Activated T-helper 1 cell treated with anti-CD3 and anti-CD28 coated beads, Interleukin-12 subunit alpha, Interleukin-12 subunit beta, Interleukin-2, Interleukin-4 antibody, amounts not matched to agents 30 ng/mL and 10 ng/mL and 1 ng/mL, durations not matched to agents 14 hours and 24 hours and 36 hours (primary cell): ENCODE data around the gene DDX31. TPM values are rescaled to one million over a fixed set of nuclear protein-coding genes. Genes with fewer than 3 reads are reported as not detected.

Source experiments
- DNase-seq: peaks from one replicate; pipeline ENCODE4 v3.0.0; 2021; ENCODE audit warnings: low spot score
- H3K27ac Mint-ChIP-seq: one replicate; pipeline ENCODE4 v1.8.0; 2021; ENCODE audit warnings: mild to moderate bottlenecking, mixed read lengths
- H3K27me3 Mint-ChIP-seq: one replicate; pipeline ENCODE4 v1.8.0; 2022; ENCODE audit warnings: mild to moderate bottlenecking, moderate library complexity, mixed read lengths; ENCODE audit not compliant: insufficient read depth
- H3K36me3 Mint-ChIP-seq: one replicate; pipeline ENCODE4 v1.8.0; 2021; ENCODE audit warnings: low read depth, mixed read lengths
- H3K4me1 Mint-ChIP-seq: one replicate; pipeline ENCODE4 v1.8.0; 2021; ENCODE audit warnings: low read depth, mixed read lengths
- H3K4me3 Mint-ChIP-seq: one replicate; pipeline ENCODE4 v1.8.0; 2021; ENCODE audit warnings: mild to moderate bottlenecking, moderate library complexity, mixed read lengths
- H3K9me3 Mint-ChIP-seq: one replicate; pipeline ENCODE4 v1.8.0; 2021; ENCODE audit warnings: mixed read lengths
- intact Hi-C: fragments of 100-400 bp; cut with micrococcal nuclease; formaldehyde crosslinking; loops from one replicate; pipeline ENCODE4 v1.15.1; 2024
- total RNA-seq: library from RNA; stranded (reverse); gene quantifications from 2 replicates; pipeline ENCODE4 v1.2.3, GENCODE V29; 2022

Gene DDX31
- total RNA-seq, 1 donor from 2014 or later = 34.1 TPM

DNA sequence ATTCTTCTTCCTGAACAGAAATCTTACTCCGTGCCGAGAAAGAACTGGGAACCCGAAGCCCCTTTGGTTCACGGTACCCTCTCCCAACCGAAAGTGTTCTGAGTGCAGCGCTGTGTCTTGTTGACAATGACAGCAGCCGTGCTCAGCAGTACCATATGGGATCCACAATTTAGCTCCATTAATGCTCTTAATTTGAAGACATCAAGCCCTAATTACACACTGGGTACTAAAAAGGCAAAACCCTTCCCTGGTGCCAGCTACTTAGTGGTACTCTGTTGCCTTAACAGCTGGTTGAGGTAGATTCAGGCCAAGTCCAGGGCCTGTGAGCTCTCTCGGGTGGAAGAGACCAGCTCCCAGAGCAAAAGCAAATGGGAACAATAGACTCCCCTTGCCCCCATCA is 24.5 kb downstream of the DDX31 start:
- H3K9me3 Mint-ChIP-seq = no peaks in the 10 kb centered on the region
- H3K27ac Mint-ChIP-seq = no peak overlapping the region
- H3K4me1 Mint-ChIP-seq = peaks cover 11% of the 10 kb centered on the region
- no peak overlapping the region for H3K4me3 Mint-ChIP-seq
- H3K36me3 Mint-ChIP-seq = peaks cover 53% of the 10 kb centered on the region
- intact Hi-C loops = no loop called here
- H3K27me3 Mint-ChIP-seq = no peaks in the 10 kb centered on the region
- DNase-seq = no peak

DNA sequence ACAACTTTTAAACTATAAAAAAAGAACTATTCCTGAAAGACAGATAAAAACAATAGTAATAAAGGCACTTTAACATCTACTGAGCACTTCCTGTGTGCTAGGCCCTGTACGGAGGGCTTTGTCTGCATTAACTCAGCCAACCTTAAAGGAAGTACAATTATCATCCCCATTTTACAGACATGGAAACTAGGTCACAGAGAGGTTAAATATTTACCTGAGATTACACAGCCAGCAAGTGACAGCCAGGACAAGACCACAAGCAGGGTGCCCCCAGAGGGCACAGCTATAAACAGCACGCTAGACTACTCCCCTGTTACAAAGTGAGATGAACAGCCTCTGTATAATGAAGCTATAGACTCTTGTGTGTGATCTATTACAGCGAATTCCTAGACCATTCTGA is 25.5 kb downstream of the DDX31 start:
- no peaks in the 10 kb centered on the region for H3K9me3 Mint-ChIP-seq
- no peak overlapping the region for H3K27ac Mint-ChIP-seq
- H3K36me3 Mint-ChIP-seq = peaks cover 49% of the 10 kb centered on the region
- H3K4me3 Mint-ChIP-seq = no peak overlapping the region
- H3K4me1 Mint-ChIP-seq = peaks cover 11% of the 10 kb centered on the region
- intact Hi-C loops = no loop called here
- no peaks in the 10 kb centered on the region for H3K27me3 Mint-ChIP-seq
- no peak for DNase-seq

DNA sequence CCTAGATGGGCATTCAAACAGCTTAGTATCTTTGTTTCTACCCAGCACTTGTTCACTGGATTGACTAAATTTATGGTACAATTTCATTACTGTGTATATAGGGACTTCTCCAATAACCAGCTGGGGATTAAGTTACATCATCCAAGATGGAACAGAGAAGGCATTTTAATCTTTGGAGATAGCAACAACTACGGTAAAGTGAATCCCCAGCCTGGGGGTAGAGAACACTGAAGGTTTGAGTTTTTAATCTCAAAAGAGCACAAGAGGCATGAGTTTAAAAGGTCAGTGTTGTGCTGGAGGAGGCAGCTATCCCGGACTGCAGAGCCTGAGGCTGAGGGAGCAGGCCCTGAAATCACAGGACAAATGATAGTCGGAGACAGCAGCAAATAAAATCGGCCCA is 28.6 kb downstream of the DDX31 start:
- Mint-ChIP-seq H3K4me1 (no peaks in the 10 kb centered on the region), H3K4me3 (no peak overlapping the region), H3K27ac (no peak overlapping the region), H3K9me3 (no peaks in the 10 kb centered on the region), H3K36me3 (peaks cover 47% of the 10 kb centered on the region), H3K27me3 (no peaks in the 10 kb centered on the region)
- intact Hi-C loops = no loop called here
- no peak for DNase-seq

DNA sequence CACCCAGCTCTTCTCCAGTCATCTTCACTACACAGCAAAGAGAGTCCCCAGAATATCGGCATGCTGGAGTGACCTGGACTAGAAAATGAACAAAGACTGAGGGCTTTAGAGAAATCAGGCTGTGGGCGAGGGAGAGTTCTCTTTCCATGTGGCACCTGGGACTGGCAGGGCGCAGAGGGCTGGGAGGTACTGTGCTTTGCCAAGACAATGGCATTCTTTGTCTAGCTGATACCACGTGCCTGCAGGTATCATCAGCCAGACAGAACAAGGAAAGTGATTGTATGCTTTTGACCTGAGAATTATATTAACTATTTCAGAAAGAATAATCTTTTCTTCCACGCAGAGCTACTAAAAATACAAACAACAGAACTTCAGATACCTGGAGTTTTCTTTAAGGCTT is 30.5 kb downstream of the DDX31 start:
- peaks cover 34% of the 10 kb centered on the region for H3K36me3 Mint-ChIP-seq
- no peaks in the 10 kb centered on the region for H3K9me3 Mint-ChIP-seq
- DNase-seq = no peak
- H3K4me1 Mint-ChIP-seq = no peaks in the 10 kb centered on the region
- intact Hi-C loops = no loop called here
- no peak overlapping the region for H3K27ac Mint-ChIP-seq
- H3K4me3 Mint-ChIP-seq = no peak overlapping the region
- no peaks in the 10 kb centered on the region for H3K27me3 Mint-ChIP-seq

DNA sequence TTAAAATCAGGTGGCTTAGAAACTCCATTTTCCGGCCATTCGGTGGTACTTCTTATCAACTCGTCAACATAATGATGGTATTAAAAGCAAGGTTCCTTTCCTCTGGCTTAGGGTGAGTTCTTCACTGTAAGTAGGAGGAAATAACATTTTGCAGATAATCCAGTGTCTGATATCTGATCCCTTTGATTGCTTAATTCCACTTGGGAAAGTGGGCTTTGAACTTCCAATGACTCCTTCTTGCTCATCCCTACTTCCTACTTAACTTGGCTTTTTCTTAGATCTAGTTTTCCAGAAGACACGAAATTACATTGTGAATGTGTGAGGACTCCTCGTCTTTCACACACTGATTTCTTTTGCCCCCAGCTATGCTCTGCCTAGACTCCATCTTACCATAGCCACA is 31.5 kb downstream of the DDX31 start:
- peaks cover 30% of the 10 kb centered on the region for H3K36me3 Mint-ChIP-seq
- H3K4me3 Mint-ChIP-seq = no peak overlapping the region
- no peaks in the 10 kb centered on the region for H3K9me3 Mint-ChIP-seq
- no peak for DNase-seq
- no peaks in the 10 kb centered on the region for H3K4me1 Mint-ChIP-seq
- no peaks in the 10 kb centered on the region for H3K27me3 Mint-ChIP-seq
- intact Hi-C loops = no loop called here
- no peak overlapping the region for H3K27ac Mint-ChIP-seq

DNA sequence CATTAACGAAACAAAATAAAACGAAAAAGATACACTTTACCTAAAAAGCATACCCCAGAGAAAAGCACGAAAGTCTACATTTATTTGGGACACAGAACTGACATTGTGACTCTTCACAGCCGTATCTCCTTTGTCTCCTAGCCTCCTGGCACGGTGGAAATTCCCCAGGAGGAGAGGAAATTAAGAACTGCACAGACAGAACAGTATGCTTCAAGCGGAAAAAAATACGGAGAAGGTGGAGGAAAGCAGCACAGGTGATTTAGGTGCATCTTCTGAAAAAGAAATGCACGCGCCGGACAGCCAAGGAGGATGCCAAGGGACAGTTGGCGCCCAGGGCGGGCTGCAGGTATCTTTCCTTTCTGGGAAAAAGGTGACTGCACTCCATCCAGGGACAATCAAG is 32.0 kb downstream of the DDX31 start:
- Mint-ChIP-seq H3K9me3 (no peaks in the 10 kb centered on the region), H3K4me3 (no peak overlapping the region), H3K27ac (no peak overlapping the region), H3K36me3 (peaks cover 31% of the 10 kb centered on the region), H3K4me1 (peaks cover 3% of the 10 kb centered on the region), H3K27me3 (no peaks in the 10 kb centered on the region)
- intact Hi-C loops = no loop called here
- no peak for DNase-seq

DNA sequence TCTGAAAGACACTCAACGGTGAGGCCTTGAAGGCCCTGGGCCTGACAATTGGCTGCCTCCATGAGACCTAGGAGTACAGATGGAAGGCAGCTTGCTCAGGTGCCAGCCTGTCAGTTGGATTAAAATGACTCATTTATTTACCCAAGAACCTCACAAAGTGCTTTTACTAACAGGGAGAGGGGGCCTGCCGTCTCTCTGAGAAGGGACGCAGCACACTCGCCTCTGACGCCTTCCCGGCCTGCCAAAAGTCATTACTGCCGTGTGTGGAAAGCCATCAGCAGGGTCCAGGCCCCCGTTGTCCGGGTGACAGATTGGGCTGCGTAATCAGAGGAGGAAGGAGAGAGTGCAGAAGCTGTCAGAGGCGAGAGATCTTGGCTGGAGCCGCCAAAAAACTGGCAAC is 32.4 kb downstream of the DDX31 start:
- intact Hi-C loops = no loop called here
- H3K4me1 Mint-ChIP-seq = peaks cover 5% of the 10 kb centered on the region
- no peaks in the 10 kb centered on the region for H3K27me3 Mint-ChIP-seq
- H3K4me3 Mint-ChIP-seq = no peak overlapping the region
- H3K9me3 Mint-ChIP-seq = no peaks in the 10 kb centered on the region
- no peak for DNase-seq
- H3K36me3 Mint-ChIP-seq = peaks cover 31% of the 10 kb centered on the region
- no peak overlapping the region for H3K27ac Mint-ChIP-seq

DNA sequence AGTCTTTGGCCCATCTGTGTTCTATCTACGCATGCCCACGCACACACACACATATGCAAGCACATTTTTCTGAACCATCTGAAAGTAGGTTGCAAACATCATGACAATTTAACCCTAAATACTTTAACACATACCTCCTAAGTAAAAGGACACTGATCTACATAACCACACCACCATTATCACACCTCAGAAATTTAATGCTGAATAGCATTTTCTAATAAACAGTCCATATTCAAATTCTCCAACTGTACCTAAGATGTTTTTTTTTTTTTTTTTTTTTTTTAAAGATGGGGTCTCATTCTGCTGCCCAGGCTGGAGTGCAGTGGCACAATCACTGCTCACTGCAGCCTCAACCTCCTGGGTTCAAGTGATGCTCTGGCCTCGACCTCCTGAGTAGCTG is 35.5 kb downstream of the DDX31 start:
- Mint-ChIP-seq H3K9me3 (no peaks in the 10 kb centered on the region), H3K4me3 (no peak overlapping the region), H3K27me3 (no peaks in the 10 kb centered on the region), H3K27ac (no peak overlapping the region), H3K4me1 (peaks cover 5% of the 10 kb centered on the region), H3K36me3 (peaks cover 31% of the 10 kb centered on the region)
- intact Hi-C loops = no loop called here
- DNase-seq = no peak

DNA sequence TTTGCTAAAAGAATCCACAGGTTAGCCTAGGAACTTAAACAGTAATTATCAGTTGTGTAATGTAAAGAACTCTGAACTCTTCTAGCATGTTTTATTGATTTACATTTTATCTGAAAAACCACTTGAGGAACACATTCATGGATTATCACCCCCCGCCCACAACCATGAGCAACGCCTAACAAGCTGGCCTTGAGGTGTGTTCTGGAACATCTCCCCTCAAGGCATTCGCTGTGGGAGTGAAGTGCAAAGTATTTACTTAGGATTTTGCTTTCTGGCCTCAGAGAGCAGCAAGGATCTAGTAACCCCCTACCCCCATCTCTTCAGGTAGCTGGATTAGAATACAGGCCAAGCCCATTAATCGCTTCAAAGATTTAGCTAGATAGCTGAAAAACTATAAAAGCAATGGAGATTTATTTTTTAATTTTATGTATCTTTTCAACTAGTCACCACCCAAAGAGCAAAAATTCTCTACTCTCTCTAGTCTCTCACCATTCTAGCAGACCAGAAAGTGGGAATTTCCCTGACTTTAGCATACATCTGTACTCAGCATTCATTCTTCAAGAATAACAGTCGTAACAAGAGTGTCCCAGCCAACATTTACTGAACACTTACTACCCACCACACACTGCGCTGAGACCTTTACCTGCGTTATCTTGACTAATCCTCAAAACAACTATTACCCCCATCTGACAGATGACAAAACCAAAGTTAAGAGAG is 37.2 kb downstream of the DDX31 start:
- Mint-ChIP-seq H3K27me3 (no peaks in the 10 kb centered on the region), H3K27ac (no peak overlapping the region), H3K4me1 (peaks cover 5% of the 10 kb centered on the region), H3K9me3 (no peaks in the 10 kb centered on the region), H3K36me3 (peaks cover 25% of the 10 kb centered on the region), H3K4me3 (no peak overlapping the region)
- intact Hi-C loops = no loop called here
- no peak for DNase-seq

DNA sequence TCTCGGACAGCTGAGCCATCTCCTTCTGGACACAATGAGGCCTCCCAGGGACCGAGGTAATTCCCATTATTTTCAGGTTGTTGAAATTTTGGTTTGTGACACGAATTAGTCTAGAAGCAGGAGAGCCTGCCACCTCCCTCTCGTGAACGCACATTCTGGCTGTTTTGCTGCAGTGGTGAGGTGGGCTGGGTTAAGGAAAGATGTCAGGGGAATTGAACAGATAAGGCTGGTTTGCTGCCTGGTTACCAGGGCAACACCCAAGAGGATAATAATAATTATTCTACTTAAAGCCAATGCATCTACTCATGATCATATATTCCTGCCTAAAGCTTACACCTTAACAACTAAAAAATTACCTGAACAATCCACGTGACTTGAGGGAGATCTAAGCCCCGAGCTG is 38.1 kb downstream of the DDX31 start:
- no peak for DNase-seq
- peaks cover 26% of the 10 kb centered on the region for H3K36me3 Mint-ChIP-seq
- peaks cover 5% of the 10 kb centered on the region for H3K4me1 Mint-ChIP-seq
- H3K4me3 Mint-ChIP-seq = no peak overlapping the region
- H3K27me3 Mint-ChIP-seq = no peaks in the 10 kb centered on the region
- H3K27ac Mint-ChIP-seq = no peak overlapping the region
- intact Hi-C loops = no loop called here
- H3K9me3 Mint-ChIP-seq = no peaks in the 10 kb centered on the region

DNA sequence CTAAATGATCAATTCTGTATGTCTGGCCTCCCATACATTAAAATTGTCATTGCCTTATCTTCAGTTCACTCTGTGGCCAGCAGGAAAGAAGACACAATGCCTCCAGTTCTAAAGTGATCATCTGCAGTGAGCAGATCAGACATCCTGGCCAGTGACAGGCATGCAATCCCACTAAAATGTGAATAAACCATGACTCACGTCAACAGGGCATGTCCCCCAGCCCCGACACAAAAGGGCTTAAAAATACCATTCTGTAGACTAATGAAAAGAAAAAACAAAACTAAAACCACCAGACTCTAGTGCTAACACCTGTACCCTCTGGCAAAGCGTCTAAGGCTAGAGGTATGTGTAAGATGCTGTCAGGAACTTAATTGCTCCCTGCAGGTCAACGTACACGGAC is 38.5 kb downstream of the DDX31 start:
- intact Hi-C loops = no loop called here
- H3K27ac Mint-ChIP-seq = no peak overlapping the region
- H3K27me3 Mint-ChIP-seq = no peaks in the 10 kb centered on the region
- peaks cover 5% of the 10 kb centered on the region for H3K4me1 Mint-ChIP-seq
- DNase-seq = no peak
- H3K9me3 Mint-ChIP-seq = no peaks in the 10 kb centered on the region
- H3K36me3 Mint-ChIP-seq = peaks cover 26% of the 10 kb centered on the region
- no peak overlapping the region for H3K4me3 Mint-ChIP-seq

DNA sequence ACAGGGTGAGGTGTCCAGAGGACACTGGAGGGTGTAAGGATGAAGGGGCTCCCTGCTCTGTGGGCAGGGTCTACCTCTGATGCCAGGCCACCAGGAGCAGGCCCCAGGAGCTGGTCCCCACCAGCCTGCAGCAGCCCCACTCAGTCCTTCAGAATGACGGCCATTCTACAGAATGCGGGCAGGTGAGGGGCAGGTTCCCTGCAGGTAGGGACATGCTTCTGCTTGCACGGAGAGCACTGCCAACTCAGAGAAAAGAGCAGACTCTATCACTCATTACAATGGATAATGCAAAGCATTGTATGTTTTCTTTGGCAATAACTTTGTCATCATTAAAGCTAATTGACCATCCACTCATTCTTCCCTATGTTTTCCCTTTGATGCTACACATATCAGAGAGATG is 39.0 kb downstream of the DDX31 start:
- Mint-ChIP-seq H3K36me3 (peaks cover 26% of the 10 kb centered on the region), H3K4me3 (no peak overlapping the region), H3K27me3 (no peaks in the 10 kb centered on the region), H3K4me1 (peaks cover 5% of the 10 kb centered on the region), H3K27ac (no peak overlapping the region), H3K9me3 (no peaks in the 10 kb centered on the region)
- no peak for DNase-seq
- intact Hi-C loops = no loop called here

DNA sequence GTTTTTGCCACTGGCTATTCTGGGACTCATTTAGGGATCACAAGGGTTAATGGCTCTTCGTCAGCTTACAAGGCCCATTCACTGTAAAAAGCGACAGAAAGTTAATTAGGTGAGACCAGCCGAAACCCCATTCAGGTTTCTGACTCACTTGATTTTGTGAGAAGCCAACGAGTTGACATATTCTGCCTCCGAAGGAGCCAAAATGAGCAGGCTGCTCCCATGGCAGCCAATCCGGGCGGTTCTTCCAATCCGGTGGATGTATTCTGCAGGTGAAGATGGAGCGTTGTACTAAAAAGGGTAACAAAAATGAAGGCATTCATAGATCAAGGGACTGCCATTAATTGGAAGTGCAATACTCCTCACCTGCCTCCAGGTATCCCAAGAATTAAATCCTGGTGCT is 39.7 kb downstream of the DDX31 start:
- no peaks in the 10 kb centered on the region for H3K9me3 Mint-ChIP-seq
- H3K4me1 Mint-ChIP-seq = peaks cover 5% of the 10 kb centered on the region

DNA sequence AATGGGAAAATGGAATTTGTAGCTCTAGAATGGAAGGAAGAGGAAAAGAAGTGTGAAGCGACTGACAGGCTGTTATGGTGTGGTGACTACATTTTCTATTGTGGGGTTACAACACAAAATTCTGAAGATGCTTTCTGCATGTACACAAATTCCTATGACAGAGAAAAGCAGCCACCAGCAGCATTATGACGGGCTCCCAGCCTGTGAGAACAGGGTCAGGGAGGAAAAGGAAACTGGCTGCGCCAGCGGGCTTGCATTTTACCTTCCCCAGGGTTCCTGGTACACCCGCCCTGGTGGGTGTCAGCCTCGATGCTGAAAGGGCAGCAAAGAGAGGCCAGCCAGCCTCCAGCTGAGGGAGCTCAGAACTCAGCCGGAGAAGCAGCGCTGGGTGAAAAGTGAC is 41.0 kb downstream of the DDX31 start:
- Mint-ChIP-seq H3K27ac (no peak overlapping the region), H3K27me3 (no peaks in the 10 kb centered on the region)

More for the DNA sequence above, 39.7 kb downstream of the DDX31 start:
- no peak overlapping the region for H3K27ac Mint-ChIP-seq
- H3K36me3 Mint-ChIP-seq = peaks cover 26% of the 10 kb centered on the region
- intact Hi-C loops = no loop called here
- no peaks in the 10 kb centered on the region for H3K27me3 Mint-ChIP-seq
- H3K4me3 Mint-ChIP-seq = no peak overlapping the region
- no peak for DNase-seq

More for the DNA sequence above, 41.0 kb downstream of the DDX31 start:
- H3K9me3 Mint-ChIP-seq = no peaks in the 10 kb centered on the region
- H3K4me1 Mint-ChIP-seq = peaks cover 5% of the 10 kb centered on the region
- DNase-seq = no peak
- no peak overlapping the region for H3K4me3 Mint-ChIP-seq
- intact Hi-C loops = no loop called here
- H3K36me3 Mint-ChIP-seq = peaks cover 24% of the 10 kb centered on the region
